Stimulated activated CD4-positive, alpha-beta T cell treated with anti-CD3 and anti-CD28 coated beads, Interleukin-4, amount 100 ng/mL, for 48 hours (primary cell): ENCODE measurements around the gene CMA1.
"Not testable (repeated sequence)": the region's sequence is repeated elsewhere in the genome, so short reads cannot be mapped to it uniquely, and the experiment has no call there.

Experiments
- DNase-seq, 2 donors: peaks; one replicate each; pipeline ENCODE4 v3.0.0-alpha.2; 2020; ENCODE audit warnings: low read depth in 2 of 2

Gene CMA1, protein sequence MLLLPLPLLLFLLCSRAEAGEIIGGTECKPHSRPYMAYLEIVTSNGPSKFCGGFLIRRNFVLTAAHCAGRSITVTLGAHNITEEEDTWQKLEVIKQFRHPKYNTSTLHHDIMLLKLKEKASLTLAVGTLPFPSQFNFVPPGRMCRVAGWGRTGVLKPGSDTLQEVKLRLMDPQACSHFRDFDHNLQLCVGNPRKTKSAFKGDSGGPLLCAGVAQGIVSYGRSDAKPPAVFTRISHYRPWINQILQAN

DNA sequence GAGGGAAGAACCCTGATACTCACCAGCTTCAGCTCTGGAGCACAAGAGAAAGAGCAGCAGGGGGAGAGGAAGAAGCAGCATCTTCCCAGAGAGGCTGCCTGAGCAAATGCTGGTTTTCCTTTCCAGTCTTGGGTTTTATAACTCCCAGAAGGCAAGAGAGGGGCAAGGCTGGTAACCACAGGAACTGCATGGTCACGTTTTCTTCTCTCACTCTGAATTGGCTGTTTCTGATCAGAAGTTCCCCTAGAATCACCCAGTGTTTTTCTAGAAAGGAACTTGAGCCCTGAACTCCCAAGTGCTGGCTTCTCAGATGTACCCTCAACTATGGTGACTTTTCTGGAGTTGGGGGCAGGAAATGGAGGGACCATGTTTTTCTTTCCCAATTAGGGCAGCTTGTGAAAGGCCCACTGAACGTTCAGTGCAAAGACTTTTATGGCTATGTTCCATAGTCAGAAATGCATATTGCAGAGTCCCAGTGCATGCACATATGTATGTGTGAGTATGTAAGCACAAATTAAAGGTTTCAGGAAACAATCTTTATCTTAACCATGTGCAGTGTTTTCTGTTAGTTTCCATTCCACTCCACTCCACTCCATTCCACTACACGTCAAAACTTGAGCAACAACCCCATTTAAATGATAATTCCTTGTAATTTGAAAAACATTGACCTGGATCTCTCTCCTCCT lies at the start of gene CMA1:
Gene CMA1, minus strand, starts transcription at position 111 of the 686 bp plus-strand sequence. Its CDS starts 30 bp downstream, at position 81.
- DNase-seq: no peak

DNA sequence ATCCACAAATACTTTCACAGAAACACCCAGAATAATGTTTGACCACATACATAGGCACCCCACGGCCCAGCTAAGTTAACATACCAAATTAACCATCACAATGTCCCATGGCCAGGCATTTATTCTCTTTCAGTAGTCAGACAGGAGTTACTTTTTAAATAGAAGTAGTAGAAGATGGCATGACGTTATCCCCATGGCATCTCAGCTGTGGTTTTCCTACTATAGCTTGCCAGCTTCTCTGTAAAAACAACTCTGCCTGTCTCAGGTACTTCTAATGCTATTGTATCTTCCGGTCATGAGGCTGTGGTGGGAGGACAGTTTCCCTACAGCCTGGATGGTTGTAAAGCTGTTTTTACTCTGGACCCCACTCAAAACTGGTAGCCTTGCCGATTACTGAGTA lies 48.7 kb upstream of the CMA1 start:
- no peak for DNase-seq

DNA sequence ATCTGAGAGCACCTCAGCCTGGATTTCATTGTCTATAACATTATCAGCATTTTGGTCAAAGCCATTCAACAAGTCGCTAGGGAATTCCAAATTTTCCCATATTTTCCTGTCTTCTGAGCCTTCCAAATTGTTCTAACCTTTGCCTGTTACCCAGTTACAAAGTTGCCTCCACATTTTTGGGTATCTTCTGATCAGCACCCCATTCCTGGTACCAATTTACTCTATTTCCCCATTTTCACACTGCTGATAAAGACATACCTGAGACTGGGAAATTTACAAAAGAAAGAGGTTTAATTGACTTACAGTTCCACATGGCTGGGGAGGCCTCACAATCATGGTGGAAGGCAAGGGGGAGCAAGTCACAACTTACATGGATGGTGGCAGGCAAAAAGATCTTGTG lies 41.0 kb upstream of the CMA1 start:
- DNase-seq: not testable (repeated sequence)

DNA sequence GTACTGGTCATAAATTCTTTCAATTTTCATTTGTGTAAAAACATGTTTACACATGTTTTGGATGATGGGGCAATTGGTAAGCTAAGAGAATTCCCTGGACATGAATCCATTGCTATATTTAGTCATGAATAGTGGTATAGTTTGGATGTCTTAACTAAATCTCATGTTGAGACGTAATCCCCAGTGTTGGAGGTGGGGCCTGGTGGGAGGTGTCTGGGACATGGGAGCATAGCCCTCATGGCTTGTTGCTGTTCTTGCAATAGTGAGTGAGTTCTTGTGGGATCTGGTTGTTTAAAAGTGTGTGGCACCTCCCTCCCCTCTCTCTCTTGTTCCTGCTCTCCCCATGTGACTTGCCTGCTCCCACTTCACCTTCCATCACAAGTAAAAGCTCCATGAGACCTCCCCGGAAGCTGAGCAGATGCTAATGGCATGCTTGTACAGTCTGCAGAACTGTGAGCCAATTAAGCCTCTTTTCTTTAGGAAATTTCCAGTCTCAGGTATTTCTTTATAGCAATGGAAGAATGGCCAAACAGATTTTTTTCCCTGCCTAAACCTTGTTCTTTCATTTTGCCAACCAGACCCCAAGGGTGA lies 34.4 kb upstream of the CMA1 start:
- no peak for DNase-seq

DNA sequence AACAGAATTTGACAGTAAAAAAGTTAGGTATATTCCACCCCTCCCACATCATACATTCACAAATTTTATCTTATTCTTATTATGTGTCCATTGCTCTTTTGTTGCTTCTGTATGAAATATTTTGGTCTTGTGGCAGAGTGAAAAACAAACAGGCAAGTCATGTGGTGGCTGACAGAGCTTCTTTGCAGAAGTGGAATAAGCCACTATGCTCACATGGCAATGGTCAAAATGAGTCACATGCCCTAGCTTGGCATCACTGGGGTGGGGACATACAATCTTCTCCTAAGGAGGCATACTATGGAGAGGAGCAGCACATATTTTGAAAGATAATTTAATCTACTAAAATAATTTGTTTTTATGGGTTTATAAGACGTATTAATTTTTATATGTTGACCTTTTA lies 27.7 kb upstream of the CMA1 start:
- no peak for DNase-seq

DNA sequence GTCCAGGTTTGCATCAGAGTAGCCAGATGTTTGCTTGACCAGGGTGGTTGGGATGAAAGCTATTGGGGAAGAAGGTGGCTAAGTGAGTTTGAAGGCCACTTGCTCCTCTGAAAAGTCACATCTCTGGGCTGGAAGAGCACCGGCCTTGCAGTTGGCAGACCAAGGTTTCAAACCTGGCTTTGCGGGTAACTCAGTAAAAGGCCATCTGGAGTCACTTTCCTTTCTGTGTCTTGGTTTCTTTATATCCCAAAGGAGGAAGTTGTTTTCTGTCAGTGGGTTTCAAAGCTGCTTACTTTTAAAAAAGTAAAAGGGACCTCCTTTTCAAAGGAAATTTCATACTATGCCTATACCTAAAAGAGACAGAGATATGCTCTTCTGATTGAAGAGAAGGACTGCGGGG lies 26.2 kb upstream of the CMA1 start:
- no peak for DNase-seq

DNA sequence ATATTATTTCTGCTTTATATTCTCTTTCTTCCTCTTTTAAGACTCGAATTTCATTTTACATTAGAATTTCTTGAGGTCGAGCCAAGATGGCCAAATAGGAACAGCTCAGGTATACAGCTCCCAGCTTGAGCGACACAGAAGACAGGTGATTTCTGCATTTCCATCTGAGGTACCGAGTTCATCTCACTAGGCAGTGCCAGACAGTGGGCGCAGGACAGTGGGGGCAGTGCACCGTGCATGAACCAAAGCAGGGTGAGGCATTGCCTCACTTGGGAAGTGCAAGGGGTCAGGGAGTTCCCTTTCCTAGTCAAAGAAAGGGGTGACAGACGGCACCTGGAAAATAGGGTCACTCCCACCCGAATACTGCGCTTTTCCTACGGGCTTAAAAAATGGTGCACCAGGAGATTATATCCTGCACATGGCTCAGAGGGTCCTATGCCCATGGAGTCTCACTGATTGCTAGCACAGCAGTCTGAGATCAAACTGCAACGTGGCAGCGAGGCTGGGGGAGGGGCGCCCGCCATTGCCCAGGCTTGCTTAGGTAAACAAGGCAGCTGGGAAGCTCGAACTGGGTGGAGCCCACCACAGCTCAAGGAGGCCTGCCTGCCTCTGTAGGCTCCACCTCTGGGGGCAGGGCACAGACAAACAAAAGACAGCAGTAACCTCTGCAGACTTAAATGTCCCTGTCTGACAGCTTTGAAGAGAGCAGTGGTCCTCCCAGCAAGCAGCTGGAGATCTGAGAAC lies 18.0 kb upstream of the CMA1 start:
- not testable (repeated sequence) for DNase-seq

DNA sequence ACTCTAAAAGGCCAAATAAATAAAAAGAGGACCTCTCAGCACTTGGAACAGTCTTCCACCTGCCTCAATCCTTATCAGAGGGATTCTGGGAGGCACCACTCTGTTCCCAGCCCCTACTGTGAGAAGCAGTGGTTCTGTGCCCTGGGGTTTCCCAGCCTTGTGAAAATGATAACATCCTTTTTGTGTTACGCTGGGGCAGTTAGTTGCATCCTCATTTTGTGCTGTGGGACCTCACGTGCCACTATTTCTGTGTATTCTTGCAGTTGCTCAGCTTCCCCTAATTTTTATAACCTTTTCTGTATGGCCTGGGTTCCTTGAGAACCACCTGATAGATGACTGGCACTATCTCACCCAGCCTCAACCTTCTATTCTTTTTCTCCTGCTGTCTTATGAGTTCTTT lies 10.8 kb upstream of the CMA1 start:
- DNase-seq: no peak

DNA sequence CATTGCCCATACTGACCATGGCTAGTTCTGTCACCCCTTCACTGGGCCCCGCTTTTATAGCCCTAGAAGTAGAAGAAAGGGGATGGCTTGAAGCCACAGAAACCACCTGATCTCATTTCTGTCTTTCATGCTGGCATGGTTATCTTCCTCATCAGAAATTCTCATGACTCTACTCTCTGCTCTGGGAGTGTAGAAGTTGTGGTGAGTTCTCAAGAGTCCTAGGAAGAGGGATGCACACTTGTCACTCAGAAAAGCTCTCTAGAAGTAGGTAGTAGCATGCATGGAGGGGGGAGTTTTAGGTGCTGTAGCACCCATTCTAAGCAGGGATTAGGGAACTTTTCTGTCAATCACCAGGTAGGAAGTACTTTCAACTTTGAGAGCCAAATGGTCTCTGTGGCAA lies 6.1 kb upstream of the CMA1 start:
- DNase-seq: no peak

DNA sequence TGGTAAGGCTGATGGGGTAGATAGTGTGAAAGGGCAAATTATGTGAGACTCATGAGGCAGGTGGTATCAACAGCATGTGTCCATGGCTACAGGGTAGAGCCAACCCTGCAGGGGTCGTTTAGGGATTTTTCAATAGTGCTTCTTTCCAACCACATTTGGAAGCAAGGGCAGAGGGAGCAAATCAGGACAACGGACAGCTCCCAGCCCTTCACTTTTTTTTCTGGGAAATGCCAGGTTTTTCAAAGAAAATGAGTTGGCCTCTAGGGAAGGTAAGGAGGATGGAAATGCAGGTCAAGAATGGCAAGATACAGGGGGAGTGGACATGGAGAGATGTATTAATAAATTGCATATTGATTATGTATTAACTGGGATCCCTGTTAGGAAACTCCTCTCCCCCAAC lies 4.9 kb upstream of the CMA1 start:
- no peak for DNase-seq

DNA sequence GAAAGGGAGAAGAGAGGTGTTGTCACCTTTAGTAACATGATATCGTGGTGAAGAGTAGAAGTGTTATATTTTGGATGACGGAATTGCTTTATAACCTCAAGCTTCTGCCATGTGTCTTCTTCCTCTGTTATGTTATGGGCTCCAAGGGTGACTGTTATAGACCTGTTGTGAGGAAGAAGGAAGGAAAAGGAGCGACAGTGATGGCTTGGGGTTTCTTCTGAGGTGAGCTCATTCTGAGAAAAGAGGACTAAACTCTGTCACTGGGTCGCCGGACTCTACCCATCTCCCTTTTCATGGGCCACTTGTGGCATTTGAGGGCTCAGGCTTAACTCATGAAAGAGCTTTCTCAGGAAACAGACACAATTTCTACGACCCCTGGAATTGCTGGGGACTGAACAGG lies 1.6 kb downstream of the CMA1 start:
- DNase-seq: no peak

DNA sequence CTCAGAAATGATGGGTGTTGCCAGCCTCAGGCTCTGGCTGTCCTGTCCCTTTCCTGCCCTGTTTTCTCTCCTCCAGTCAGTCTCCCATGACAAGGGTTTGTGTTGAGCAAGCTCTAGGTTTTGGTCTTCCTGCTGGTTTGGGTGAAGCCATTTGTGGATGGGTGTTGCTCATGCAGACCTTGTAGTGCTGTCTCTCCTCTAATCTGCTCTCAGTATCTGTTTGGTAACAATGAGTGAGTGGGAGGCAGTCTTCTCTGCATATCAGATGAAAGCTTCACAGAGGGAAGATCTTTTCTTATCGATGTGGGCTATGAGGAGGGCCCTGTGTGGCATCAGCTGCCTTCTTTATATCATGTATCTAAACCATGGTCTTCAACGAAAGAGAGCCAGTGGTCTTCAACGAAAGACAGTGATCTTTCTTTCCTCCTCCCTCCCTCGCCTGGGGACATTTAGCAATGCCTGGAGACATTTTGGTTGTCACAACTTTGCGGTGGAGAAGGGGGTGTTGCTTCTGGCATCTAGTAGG lies 3.6 kb downstream of the CMA1 start:
- DNase-seq: no peak

DNA sequence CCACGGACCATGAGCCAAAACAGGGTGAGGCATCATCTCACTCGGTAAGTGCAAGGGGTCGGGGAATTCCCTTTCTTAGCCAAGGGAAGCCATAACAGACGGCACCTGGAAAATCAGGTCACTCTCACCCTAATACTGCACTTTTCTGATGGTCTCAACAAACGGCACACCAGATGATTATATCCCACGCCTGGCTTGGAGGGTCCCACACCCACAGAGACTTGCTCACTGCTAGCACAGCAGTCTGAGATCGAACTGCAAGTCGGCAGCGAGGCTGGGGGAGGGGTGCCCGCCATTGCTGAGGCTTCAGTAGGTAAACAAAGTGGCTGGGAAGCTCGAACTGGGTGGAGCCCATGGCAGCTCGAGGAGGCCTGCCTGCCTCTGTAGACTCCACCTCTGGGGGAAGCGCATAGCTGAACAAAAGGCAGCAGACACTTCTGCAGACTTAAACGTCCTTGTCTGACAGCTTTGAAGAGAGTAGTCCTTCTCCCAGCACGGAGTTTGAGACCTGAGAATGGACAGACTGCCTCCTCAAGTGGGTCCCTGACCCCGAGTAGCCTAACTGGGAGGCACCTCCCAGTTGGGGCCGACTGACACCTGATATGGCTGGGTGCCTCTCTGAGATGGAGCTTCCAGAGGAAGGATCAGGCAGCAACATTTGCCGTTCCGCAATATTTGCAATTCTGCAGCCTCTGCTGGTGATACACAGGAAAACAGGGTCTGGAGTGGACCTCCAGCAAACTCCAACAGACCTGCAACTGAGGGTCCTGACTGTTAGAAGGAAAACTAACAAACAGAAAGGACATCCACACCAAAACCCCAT lies 16.3 kb downstream of the CMA1 start:
- not testable (repeated sequence) for DNase-seq

DNA sequence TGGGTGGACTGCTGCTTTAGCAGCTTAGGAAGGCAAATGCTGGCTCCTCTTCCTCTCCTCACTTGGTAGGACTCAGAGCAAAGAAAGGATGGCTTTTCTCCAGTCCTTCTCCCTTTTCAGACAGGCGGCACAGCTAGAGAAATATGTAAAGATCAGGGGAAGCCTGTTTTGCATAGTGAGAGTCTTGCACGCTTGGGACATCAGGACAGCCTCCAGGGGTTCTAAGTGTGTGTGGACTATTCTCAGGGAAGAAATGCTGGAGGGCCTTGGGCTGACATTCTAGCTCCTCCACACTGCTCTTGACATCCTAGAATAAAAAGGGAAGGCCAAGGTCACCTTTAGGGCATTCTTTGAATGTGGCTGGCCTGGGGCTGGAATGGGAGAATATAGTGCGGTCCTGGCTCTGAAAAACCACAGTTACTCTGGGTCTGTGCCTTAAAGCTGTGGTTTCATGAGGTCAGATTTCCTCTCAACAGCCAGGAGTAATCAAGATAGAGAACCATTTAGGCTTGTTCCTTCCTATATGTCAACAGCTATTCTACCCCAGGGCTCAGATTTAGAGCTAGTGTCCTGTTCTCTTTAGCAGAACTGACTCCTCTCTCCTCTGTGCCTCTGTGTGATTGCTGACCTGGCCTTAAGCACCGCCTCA lies 24.3 kb downstream of the CMA1 start:
- no peak for DNase-seq

DNA sequence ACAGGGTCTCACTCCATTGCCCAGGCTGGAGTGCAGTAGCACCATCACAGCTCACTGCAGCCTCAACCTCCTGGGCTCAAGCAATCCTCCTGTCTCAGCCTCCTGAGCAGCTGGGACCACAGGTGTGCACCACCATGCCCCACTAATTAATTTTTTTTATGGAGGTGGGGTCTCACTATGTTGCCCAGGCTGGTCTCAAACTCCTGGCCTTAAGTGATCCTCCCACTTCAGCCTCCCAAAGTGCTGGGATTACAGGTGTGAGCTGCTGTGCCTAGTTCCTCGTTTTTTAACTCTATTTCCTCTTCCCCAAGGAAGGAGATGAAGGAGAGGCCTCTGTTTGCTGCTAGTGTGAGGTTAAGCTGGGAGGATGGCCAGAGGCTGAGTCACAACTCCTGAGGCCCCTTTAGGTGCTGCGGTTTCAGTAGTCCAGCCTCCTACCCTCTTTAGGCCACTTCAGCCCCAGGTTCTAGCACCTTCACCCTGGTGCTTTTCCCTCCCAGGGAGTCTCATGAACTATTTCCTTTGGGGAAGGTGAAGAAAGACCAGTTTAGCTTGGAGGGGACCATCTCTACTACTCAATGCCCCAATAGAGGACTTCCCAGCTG lies 25.3 kb downstream of the CMA1 start:
- not testable (repeated sequence) for DNase-seq

DNA sequence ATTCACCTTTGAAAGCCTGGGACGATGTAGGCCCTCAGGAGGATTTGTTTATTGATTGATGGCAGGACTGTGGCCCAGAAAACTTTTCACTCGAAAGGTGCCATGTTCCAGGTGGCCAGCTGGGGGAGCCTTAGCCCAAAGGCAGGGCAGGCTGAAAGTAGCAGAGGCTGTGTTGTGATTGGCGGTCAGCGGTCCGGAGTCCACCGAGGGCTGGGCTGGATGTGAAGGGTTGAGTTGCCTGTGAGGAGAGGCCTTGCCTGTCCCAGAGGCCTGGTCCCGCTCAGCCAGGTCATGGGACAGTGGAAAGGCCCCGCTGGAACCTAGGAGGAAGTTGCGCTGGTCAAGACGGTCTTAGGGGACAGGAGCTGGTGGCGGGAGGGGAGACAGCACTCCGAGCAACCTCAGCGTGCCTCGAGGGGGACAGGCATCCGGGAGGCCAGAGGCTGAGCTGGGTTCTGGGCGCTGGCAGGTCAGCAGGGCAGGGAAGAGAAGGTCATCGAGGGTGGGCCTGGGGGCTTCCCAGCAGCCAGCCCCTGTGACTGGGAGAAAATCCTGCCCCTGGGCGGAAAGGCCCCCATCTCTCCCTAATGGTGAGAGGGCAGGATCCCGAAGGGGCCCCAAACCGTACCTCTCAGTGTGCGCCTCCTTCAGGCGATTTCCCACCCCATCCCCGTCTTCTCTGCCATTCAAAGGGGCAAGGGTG lies 26.3 kb downstream of the CMA1 start:
- DNase-seq: peak; percentile 32 to 54

DNA sequence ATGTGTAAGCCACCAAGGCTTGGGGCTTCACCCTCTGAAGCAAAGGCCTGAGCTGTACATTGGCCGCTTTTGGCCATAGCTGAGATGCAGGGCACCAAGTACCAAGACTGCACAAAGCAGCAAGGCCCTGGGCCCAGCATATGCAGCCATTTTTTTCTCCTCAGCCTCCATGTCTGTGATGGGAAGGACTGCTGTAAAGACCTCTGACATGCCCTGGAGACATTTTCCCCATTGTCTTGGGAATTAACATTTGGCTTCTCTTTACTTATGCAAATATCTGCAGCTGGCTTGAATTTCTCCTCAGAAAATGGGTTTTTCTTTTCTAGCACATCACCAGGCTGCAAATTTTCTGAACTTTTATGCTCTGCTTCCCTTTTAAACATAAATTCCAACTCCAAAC lies 28.1 kb downstream of the CMA1 start:
- DNase-seq: not testable (repeated sequence)

DNA sequence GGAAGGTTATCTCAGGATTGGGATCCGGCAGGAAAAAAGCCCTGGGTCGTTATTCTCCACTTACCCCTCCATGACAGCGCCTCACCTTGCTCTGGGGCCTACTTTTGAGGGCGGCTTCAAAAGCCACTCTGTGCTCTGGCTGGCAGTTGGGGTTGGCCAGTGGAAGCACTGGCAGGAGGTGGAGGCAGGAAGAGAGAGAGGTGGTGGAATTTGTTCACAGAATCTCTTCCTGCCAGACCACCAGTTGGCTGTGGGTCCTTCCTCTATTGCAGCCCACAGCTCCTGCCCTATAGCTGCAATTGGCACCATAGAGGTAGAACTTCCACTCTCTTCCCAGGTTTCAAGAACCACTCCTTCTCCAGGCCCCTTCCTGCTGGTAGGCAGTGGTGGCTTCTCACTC lies 32.8 kb downstream of the CMA1 start:
- DNase-seq: no peak

DNA sequence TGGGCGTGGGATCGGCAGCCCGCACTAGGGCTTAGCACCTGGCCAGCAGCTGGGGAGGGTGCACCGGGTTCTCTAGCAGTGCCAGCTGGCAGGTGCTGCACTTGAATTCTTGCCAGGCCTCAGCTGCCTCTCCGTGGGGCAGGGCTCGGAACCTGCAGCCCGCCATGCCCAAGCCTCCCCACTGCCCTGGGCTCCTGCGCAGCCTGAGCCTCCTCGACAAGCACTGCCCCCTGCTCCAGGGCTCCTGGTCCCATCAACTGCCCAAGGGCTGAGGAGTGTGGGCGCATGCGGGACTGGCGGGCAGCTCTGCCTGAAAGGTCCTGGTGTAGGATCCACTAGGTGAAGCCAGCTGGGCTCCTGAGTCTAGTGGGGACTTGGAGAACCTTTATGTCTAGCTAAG lies 34.9 kb downstream of the CMA1 start:
- DNase-seq: no peak

DNA sequence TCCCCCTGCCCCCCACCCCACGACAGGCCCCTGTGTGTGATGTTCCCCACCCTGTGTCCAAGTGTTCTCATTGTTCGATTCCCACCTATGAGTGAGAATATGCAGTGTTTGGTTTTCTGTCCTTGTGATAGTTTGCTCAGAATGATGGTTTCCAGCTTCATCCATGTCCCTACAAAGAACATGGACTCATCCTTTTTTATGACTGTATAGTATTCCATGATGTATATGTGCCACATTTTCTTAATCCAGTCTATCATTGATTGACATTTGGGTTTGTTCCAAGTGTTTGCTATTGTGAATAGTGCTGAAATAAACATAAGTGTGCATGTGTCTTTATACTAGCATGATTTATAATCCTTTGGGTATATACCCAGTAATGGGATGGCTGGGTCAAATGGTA lies 37.6 kb downstream of the CMA1 start:
- not testable (repeated sequence) for DNase-seq
